Stimulated activated CD4-positive, alpha-beta T cell treated with anti-CD3 and anti-CD28 coated beads, Interleukin-1b, Interleukin-23, amount 100 ng/mL, for 4 hours (primary cell): ENCODE results near the gene CDC45.
"Not testable (repeated sequence)": the region's sequence is repeated elsewhere in the genome, so short reads cannot be mapped to it uniquely, and the experiment has no call there.

Experiments
- DNase-seq, 2 donors: peaks; one replicate each; pipeline ENCODE4 v3.0.0-alpha.2; 2020; ENCODE audit warnings: low read depth in 2 of 2

CDC45 gene

DNA sequence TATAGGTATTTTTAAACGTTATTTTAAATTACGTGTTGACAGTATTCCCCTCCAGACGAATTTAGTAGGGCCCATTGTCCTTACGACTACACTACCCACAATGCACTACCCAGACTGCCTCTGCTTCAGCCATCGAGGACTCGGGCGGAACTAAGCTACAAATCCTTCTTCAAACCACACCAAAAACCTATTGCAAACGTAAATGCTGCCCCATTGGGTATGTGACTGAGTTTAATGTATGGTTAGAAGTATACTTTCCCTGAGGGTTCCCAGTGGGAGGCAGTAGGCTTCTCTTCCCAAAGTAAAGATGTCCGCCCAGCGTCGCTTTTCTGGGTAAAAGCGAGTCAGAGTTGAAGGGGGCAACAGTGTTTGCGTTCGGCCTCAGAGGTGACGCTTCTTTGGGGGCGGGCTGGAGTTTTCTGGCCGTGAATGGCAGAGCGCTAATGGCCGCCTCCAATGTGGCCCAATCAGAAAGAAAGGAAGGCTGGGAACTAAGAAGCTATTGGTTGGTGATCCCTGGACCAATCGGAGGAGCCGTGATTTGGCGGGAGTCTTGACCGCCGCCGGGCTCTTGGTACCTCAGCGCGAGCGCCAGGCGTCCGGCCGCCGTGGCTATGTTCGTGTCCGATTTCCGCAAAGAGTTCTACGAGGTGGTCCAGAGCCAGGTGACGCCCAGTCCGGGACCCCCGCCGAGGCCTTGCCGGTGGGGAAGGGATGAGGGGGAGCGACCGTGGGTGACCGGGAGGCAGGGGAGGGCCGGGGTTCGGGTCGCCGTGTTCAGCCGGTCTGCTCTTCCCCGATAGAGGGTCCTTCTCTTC lies at the start of gene CDC45:
Gene CDC45, plus strand, starts transcription at position 566 of the 818 bp plus-strand sequence. Its CDS starts 49 bp downstream, at position 615.
- peak; percentile 79 to 86 for DNase-seq

GRCh38 chr22:19429950-19430889 lies 49.5 kb upstream of the CDC45 start:
- peak in 1 of 2 donors; percentile 29 for DNase-seq

DNA sequence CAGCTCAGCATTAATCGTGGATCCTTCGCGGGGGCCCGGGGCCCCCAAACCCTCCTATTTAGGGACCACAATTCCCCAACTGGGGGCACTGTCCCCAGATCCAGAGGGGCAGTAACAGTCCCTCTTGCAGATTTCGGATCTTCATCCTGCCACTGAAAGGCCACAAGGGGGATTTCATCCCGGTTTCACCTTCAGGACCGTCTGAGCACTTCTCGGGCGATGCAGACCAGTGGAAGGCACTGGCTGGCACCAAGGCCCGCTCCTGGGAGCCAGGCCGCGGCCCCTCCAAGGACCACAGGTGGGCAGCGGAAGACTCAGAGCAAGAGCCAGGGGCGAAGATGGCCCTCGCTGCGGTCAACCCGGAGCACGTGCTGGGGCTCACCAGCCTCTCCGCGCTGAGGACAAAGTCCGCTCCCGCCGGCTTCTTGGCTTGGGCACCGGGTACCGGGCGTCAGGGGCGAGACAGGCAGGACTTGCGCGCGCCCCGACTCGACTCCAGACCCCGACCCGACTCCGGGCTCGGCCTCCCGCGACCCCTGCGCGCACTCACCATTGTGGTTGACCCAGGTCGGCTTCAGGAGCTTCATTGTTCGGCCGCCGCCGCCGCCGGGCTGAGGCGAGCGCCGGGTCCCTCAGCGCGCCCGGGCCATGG lies 48.7 kb upstream of the CDC45 start:
- peak in 1 of 2 donors; percentile 11 for DNase-seq

DNA sequence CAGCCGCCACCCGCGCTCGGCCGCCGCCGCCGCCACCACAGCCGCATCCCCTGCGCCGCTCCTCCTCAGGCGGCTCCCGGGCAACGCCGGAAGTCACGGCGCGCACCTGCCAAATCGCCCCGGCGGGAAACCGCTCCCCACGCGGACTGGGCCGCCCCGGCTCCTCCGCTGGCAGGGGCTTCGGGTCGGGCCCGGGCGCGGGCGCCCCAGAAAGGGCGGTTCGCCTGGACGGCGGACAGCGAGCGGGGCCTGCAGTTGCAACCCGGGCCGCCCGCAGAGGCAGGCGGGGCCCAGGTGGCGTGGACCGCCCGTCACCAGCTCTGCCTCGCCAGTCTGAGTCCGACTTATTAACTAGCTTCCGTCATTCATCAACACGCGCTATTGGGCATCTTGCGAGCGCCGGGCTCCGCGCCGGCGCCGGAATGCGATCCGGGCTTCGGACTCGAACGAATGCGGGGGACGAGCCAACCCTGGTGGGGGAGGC lies 48.0 kb upstream of the CDC45 start, which contains the start of gene HIRA:
Gene HIRA, minus strand, starts transcription at position 85 of the 484 bp plus-strand sequence. CDS start 257 bp downstream, outside the sequence.
- DNase-seq = peak; percentile 84 to 88

DNA sequence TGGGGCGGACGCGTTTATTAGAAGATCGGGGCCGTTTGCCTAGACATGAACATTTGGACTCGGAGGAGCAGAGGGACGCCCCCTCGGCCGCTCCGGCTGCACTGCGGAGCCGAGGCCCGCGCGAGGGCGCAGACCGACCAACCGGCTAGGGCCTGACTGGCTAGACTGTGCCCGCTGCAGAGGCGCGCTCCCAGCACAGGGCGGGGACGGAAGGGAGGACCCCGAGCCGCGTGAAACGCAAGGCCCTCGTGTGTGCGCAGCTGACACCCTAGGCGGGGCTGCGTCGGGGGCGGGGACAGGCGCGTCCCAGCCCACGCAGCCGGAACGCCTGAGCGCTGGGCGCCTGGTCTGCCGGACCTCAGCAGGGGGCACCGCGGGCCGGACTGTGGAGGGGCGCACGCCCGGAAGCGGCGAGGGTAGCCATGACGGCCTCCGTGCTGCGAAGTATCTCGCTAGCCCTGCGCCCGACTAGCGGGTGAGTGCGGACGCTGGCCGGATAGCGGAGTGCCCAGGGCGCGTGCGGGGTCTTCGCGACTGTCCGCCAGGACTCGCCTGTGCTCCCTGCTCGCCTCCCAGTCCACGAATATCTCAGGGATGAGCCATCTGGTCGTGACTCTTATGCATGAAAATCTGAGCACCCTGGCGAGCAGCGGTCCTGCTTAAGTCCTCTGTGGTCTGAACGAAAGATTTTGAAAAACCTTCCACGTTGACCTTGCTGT lies 47.4 kb upstream of the CDC45 start, which contains the start of gene MRPL40:
Gene MRPL40, plus strand, starts transcription at position 413 of the 719 bp plus-strand sequence. Its CDS starts 10 bp downstream, at position 423.
- DNase-seq = peak; percentile 80 to 89

GRCh38 chr22:19434401-19434800 lies 45.3 kb upstream of the CDC45 start:
- DNase-seq = no peak

DNA sequence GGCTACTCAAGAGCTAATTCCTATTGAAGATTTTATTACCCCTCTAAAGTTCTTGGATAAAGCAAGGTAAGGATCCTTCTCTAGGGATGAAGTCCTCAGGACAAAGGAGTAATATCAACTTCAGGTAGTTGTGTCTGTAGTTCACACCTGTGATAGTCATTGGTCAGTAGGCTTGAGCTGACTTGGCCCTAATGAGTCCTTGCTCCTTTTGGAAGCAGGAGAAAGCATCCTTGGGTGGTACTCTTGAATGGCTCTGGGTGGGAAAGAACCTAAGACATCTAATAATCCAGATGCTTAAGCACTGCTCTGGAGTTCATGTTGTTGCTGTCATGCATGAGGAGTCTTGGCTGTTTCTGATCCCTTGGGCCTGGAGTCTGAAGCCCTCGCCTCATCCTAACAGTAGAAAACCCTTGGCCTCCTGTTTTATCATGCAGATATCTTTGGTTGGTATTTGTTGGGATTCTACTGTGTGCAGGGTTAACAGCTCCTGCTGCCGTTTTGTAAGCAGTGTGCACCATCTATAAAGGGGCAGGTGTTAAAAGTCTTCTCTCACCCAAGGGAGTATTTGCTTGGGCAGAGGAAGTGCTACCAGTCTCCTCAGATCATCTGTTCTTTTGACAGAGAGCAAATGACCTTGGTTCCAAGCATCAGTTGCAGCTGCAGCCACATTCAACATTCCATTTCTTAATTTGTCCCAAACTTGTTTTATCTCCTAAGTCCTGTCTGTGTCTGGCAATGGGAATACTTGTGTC lies 44.7 kb upstream of the CDC45 start:
- DNase-seq = no peak

DNA sequence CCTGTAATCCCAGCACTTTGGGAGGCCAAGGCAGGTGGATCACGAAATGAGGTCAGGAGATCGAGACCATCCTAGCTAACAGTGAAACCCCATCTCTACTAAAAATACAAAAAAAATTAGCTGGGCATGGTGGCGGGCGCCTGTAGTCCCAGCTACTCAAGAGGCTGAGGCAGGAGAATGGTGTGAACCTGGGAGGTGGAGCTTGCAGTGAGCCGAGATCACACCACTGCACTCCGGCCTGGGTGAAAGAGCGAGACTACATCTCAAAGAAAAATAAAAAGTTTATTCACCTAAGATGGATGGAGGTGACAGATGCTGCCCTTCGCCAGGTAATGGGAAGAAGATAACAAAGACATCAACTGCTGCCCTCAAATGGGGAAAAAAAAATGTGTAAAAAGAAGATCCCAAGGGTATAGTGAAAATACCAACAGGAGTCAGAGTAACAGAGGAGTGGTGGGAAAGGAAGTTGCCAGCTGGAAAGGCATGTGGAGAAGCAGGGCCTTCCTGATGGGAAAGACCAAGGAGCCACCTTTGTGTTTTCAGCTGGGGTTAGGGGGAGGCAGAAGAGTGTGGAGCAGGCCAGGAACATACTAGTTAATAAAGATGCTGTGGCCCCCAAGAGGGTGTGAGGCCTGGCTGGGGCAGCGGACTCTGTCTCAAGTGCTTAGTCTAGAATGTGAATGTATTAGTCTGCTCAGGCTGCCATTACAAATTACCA lies 43.1 kb upstream of the CDC45 start:
- DNase-seq = not testable (repeated sequence)

GRCh38 chr22:19438298-19438697 lies 41.4 kb upstream of the CDC45 start:
- no peak for DNase-seq

- DNase-seq = no peak
These were observed 39.1 kb upstream of the CDC45 start for GRCh38 chr22:19440411-19441195.

DNA sequence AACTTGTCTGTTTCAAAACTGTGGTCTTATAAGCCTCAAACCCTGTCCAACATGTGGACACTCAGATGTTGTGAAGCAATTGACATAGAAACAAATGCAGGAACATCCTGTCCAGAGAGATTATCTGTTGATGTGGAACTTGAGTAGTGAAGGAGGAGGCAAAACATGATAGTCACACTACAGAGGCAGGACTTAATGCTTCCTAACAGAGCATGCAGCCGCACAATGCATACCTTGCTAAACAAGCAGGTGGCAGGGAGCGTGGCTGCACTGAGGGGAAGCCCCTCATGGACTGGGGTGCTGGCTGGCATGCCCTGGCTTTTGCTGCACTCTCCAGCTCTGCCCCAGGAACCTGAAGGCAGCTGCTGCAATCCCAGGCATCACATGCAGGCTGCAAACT lies 37.6 kb upstream of the CDC45 start:
- no peak for DNase-seq

DNA sequence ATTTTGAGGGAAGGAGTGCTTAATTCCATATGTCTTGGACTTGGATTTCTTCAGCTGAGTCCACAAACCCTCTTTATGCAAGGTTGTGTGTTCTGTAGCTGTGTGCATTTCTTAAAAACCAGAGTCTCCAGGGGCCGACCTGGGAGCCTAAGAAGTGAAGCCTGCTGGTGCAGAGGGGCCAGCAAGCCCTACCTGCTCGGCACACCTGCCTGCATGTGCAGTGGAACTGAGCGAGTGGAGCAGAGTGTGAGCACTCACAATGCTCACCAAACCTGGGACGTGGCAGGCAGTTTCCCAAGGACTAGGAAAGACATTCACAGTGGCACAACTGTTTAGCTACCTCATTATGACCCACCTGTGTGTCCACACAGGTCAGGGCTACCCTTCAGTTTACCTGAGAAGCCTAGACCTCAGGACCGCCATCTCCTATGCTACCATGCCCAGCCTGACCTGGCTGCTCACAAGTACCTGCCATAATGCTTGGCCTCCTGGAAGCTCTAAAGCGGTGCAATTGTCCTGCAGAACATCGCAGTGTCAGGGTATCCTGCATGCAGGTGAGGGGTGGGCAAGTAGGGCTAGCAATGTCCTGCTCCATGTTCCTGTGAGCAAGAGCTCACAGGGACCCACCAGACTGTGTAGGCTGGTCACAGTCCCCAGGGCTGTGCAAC lies 36.0 kb upstream of the CDC45 start:
- no peak for DNase-seq

GRCh38 chr22:19445279-19445982 lies 34.3 kb upstream of the CDC45 start:
- not testable (repeated sequence) for DNase-seq

DNA sequence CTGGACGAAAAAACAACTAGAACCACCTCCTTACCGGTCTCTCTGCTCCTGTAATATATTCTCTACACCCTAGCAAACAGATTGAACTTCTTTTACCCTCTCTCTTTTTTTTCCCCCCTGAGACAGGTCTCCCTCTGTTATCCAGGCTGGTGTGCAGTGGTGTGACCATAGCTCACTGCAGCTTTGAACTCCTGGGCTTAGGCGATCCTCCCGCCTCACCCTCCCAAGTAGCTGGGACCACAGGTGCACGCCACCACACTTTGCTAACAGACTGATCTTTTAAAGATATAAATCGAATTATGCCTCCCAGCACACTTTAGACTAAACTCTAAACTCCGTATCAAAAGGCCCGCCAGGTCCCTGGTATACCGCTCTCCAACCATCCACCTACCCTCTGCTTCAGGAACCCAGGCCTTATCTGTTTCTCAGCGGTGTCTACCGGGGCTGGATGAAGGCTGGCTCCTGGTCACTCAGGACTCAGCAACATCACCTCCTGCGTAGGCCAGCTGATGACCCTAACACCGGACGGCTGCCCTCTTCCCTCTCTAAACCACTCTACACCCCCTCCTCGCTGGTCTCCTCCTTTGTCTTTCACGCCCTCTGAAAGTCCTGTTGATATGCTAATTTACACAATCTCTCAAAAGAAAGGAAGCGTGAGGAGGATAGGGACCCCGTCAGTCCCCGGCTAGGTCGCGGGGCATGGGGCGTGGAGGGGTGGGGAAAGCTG lies 33.0 kb upstream of the CDC45 start:
- no peak for DNase-seq

DNA sequence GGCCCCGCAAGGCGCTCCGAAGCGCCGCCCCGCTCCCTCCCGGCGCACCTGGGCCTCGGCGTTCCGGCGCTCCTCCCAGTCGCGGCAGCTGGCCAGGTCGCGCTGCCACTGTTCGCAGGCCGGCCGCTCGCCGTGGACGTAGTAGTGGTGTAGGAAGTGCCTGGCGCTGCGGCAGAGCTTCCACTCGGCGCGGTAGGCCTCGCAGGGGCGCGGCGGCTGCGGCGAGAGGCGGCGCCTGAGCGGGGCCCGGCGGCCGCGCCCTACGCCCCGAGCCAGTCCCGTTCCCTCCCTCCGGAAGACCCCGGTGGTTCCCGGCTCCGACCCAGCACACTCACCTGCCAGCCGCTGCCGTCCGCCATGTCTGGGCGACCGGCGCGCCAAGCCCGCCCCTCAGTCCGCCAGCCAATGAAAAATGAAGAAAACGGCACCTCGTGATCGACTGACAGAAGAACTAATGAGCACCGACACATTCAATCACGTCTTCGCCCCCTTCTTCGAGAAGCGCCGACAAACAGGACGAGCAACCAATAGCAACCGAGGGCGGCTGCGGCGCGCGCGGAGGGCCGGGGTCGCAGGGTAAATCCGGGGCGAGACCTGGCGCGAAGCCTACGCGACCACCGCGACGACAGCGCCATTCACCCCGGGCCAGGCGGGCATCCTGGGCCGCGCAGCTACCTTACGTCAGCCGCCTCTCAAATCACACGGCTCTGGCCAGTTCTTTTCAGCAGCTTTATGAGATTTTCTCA lies 32.2 kb upstream of the CDC45 start, which contains the start of gene C22orf39:
Gene C22orf39, minus strand, starts transcription at position 382 of the 746 bp plus-strand sequence. Its CDS starts 23 bp downstream, at position 359.
- peak; percentile 73 to 82 for DNase-seq

GRCh38 chr22:19448076-19448607 lies 31.6 kb upstream of the CDC45 start:
- no peak for DNase-seq
